GM21423 (cell line): ENCODE results near the gene TXNRD2.
"Not testable (repeated sequence)": the region's sequence is repeated elsewhere in the genome, so short reads cannot be mapped to it uniquely, and the experiment has no call there.

ENCODE experiments used
- ATAC-seq: cut with Tn5 transposase; IDR thresholded peaks from one replicate; pipeline ENCODE4 v1.9.1; 2021; ENCODE audit warnings: mild to moderate bottlenecking, moderate library complexity; ENCODE audit not compliant: unreplicated experiment

TXNRD2 gene

DNA sequence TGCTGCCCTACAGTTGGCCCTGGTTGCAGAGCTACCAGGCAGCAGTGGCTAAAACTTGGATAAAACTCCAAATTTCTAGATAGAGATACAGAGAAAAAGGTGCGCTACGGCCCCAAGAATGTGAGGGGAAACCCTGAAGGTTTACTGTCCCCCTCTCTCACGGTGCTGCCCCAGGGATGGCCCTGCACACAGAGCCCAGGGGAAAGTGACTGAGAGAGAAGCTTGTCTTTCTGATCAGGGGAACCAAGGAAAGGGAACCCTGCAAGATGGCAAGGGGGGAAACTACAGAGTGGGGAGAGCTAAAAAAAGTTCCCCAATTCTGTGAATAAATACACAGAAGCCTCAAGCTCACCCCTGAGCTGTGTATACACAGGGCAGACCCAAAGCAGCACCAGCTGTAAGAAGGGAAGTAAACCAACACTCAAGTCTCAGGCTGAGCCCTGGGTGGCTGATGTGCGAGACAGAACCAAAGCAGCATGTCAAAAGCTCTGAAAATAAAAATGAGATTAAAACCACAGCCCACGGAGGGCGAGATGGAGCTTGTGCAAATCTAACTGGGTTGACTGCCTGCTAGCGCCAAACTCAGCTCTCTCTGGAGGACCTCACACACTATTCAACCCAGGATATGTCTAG, 109.0 kb downstream of the TXNRD2 start:
- no peak for ATAC-seq

DNA sequence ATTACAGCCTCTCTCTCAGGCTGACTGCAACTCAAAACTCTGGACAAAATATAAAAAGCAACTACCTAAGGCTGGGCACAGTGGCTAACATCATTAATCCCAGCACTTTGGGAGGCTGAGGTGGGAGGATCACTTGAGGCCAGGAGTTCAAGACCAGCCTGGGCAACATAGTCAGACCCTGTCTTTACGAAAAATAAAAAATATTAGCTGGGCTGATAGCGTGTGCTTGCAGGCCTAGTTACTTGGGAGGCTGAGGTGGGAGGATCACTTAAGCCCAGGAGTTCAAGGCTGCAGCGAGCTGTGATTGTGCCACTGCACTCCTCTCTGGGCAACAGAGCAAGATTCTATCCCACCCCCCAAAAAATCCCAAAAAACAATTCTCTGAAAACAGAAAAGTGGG, 109.6 kb downstream of the TXNRD2 start:
- ATAC-seq = not testable (repeated sequence)

DNA sequence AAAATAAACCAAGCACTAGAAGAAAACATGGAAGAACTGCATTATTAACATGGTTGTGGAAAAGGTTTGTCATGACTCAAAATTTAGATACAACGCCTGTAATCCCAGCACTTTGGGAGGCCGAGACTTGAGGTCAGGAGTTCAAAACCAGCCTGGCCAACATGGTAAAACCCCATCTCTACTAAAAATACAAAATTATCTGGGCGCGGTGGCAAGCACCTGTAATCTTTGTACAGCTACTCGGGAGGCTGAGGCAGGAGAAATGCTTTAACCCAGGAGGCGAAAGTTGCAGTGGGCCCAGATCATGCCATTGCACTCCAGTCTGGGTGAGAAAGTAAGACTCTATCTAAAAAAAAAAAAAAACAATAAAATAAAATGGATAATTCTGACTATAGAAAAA, 110.6 kb downstream of the TXNRD2 start:
- ATAC-seq = no peak

DNA sequence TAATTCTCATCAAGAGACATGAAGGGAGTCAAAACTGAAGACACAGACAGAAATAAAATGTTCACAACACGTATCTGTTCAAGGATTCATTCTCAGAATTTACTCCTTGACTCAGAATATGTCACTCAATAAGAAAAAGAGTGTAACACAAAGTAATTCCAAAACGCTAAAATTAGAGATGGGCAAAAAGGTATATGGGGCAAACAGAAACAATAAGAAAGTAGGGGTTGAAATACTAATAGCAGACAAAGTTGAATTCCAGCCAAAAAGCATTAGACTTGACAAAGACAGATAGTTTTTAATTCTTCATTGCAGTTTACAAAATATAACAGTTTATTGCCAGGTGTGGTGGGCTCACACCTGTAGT, 113.6 kb downstream of the TXNRD2 start:
- ATAC-seq = no peak

DNA sequence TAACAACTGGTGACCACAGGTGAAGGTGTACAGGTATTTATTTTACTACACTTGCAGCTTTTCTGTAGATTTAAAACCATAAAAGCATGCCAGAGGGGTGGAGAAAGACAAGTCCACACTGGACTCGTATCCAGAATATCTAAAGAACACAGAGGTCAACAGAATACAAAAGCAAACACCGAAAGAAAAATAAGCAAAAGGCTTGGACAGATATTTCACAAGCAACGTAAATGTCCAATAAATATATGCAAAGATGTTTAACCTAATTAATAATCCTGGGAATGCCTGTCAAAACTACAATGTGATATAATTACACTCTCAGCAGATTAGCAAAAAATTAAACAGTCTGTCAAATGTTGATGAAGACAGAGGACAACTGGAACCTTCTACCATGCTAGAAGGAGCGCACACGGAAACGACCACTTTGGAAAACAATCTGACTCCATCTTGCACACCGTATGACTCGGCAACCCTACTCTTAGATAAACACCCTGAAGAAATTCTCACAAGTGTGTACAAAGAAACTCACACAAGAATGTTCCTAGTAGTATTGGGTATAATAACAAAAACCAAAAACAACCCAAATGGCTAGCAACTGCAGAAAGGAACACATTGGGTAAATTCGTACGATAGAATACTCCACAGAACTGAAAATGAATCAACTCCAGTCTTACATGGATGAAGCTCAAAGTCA, 114.1 kb downstream of the TXNRD2 start:
- no peak for ATAC-seq

DNA sequence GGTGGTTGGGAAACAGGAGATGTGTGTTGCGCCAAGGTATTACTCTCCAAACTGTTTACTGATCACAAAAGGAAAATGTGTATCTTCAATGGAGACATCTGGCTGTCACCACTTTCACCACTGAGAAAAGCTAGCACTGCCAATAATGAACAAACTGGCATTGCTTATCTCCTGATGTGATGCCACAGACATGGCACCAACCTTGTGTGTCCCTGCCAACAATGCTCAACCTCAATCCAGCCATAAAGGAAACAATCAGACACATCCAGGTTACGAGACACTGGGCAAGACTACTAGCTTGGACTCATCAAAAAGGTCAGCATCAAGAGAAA, 115.0 kb downstream of the TXNRD2 start:
- ATAC-seq = no peak

DNA sequence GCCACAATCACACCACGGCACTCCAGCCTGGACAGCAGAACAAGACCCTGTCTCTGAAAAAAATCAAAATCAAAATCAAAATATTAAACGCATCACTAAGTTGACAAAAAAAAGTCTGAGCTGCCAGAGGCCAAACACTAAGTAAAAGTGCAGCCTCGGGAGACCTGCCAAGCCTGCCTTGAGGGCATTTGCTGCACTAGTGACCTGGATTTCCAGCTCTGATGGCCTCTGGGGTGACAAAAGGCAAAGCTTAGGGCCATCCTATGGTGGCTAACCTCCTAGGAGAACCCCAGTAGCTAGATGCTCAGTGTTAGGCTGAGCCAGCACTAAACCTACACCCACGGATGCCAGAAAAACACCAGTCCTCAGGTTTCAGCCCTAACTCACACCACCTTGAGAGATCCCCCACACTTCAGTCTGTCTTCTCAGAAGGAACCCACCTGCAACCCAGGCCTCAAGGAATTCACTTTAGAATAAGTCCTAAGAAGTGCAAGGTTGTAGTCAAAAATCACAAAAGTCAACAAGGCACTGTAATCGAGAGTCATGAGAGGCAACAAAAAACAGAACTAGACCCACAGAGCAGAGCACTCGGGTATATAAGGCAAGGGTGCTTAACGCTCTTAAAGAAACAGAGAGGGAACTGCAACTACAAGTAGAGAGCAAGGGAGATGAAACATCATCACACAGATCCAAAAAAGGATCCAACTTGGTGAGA, 115.6 kb downstream of the TXNRD2 start:
- ATAC-seq = no peak
